ENCODE results near the gene SUN5. TPM values are rescaled to one million over a fixed set of nuclear protein-coding genes. Genes with fewer than 3 reads are reported as not detected.

SUN5 gene
- total and polyA plus RNA-seq, 2 donors (not counting 3 experiments of a cell fraction or from before 2014, with no cell fraction given): not detected

DNA sequence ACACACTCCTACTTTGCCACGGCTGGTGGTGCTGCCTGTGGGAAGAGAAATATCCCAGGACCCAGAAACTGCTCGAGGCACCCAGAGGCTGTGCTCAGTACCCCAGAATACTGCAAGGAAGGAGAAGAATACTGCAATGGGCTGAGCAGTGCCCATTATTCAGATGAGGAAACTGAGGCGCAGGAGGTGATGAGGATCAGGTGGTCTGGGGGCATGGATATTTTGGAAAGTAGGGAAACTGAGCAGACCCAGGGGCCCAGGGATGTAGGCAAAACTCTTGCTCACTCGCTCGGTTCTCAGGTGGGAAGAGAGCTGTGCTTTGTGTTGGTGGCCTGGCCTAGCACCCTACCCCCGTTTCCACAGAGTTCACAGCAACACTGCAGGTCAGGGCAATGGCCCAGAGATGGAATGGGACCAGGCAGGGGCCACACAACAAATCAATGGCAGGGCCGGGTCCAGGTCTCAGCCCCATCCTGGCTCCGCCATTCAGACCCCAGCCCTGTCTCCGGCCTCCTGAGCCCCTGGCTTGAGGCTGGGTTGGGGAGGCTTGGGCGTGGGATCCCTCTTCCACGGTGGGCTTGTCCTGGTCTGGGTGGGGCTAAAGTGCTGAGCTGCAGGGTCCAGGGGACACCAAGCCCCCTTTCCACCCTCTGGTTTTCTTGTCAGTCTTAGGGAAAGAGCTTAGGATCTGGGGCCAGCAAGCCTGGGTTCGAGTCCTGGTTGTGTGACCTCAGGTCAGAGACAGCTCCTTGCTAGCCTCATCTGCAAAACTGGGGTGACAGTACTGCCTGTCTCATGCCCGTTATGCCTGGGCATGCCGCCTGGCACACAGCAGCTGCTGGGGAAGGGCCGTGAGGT is 33.9 kb downstream of the SUN5 start:
- H3K36me3 ChIP-seq (ENCODE audit: control insufficient read depth in 2 of 2, extremely low read depth in 1 of 2, insufficient read depth in 2 of 2, low read length in 2 of 2): no peaks in the 10 kb centered on the region
- H3K4me3 ChIP-seq (replicated peaks in 1 of 3; ENCODE audit: insufficient read depth in 1 of 3, low read depth in 1 of 3, low read length in 3 of 3): no peak overlapping the region
- CTCF ChIA-PET: interaction anchor here (1.0 to 1.1 kb wide), 2 partner anchors 23 to 24 kb away, joined by 3 to 4 read pairs; no protein-coding TSS in a partner anchor
- no peaks in the 10 kb centered on the region for H3K9me1 ChIP-seq (replicated peaks; ENCODE audit: control insufficient read depth, extremely low read depth, insufficient read depth, low read length)
- no peaks in the 10 kb centered on the region for H4K20me1 ChIP-seq (replicated peaks; ENCODE audit: control insufficient read depth, extremely low read depth, insufficient read depth, low read length)
- H3K9me3 ChIP-seq (replicated peaks; ENCODE audit: control insufficient read depth, insufficient read depth, low read length): no peaks in the 10 kb centered on the region
- DNase-seq (ENCODE audit: low read depth, low spot score): no peak
- BruUV-seq (replicated peaks): no TSS peak
- no peak for FAIRE-seq
- no peak overlapping the region for H2AFZ ChIP-seq (ENCODE audit: low read depth, low read length)
- no peak overlapping the region for H3K9ac ChIP-seq (replicated peaks; ENCODE audit: extremely low read depth, insufficient read depth, low read length)
- no peak overlapping the region for H3K27ac ChIP-seq (ENCODE audit: insufficient read depth, low read depth, low read length)
- no peak overlapping the region for H3K4me2 ChIP-seq (ENCODE audit: insufficient read depth, low read length)
- POLR2A ChIA-PET: no interaction called here
- intact Hi-C loops (cut with micrococcal nuclease): no loop called here
- H3K79me2 ChIP-seq (ENCODE audit: control insufficient read depth, insufficient read depth, low read length): no peaks in the 10 kb centered on the region
- dilution Hi-C loops (cut with MboI; ENCODE audit: extremely low pct_ligation_motif_present, low sequenced_read_pairs): no loop called here
- H3K27me3 ChIP-seq (ENCODE audit: control insufficient read depth in 2 of 2, insufficient read depth in 2 of 2, low read length in 2 of 2): peaks cover 0 to 2% of the 10 kb centered on the region in 2 experiments
- peaks cover 14% of the 10 kb centered on the region for H3K4me1 ChIP-seq (ENCODE audit: control insufficient read depth, extremely low read depth, insufficient read depth, low read length)
- TF ChIP-seq POLR2A (IDR thresholded peaks at IDR 0.05; ENCODE audit: low read depth, low read length): no peak
- no peak for TF ChIP-seq JUN (IDR thresholded peaks at IDR 0.05; ENCODE audit: borderline replicate concordance, insufficient read depth, insufficient read length, low read depth)
- TF ChIP-seq EZH2 (IDR thresholded peaks at IDR 0.05; ENCODE audit: borderline replicate concordance, low read depth, low read length, severe bottlenecking): no peak
- TF ChIP-seq POLR2AphosphoS5 (IDR thresholded peaks at IDR 0.05; ENCODE audit: insufficient read depth, low read depth, low read length): no peak
- TF ChIP-seq, protein P1, sequence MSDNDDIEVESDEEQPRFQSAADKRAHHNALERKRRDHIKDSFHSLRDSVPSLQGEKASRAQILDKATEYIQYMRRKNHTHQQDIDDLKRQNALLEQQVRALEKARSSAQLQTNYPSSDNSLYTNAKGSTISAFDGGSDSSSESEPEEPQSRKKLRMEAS (IDR thresholded peaks at IDR 0.05; ENCODE audit: insufficient read depth, insufficient read length): no peak
- TF ChIP-seq FOS (IDR thresholded peaks at IDR 0.05; ENCODE audit: borderline replicate concordance, insufficient read depth, low read length): no peak
- TF ChIP-seq, protein P2, sequence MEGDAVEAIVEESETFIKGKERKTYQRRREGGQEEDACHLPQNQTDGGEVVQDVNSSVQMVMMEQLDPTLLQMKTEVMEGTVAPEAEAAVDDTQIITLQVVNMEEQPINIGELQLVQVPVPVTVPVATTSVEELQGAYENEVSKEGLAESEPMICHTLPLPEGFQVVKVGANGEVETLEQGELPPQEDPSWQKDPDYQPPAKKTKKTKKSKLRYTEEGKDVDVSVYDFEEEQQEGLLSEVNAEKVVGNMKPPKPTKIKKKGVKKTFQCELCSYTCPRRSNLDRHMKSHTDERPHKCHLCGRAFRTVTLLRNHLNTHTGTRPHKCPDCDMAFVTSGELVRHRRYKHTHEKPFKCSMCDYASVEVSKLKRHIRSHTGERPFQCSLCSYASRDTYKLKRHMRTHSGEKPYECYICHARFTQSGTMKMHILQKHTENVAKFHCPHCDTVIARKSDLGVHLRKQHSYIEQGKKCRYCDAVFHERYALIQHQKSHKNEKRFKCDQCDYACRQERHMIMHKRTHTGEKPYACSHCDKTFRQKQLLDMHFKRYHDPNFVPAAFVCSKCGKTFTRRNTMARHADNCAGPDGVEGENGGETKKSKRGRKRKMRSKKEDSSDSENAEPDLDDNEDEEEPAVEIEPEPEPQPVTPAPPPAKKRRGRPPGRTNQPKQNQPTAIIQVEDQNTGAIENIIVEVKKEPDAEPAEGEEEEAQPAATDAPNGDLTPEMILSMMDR (IDR thresholded peaks at IDR 0.05; ENCODE audit: extremely low read depth in 1 of 2, insufficient read depth in 1 of 2, low read depth in 1 of 2, low read length in 2 of 2): no peak
- TF ChIP-seq GATA2 (IDR thresholded peaks at IDR 0.05; ENCODE audit: insufficient read depth, insufficient read length, low read depth, low read length): no peak
- no peak for TF ChIP-seq MYC (IDR thresholded peaks at IDR 0.05; ENCODE audit: low read depth, low read length)
